Myocyte (in vitro differentiated cells): ENCODE data around the gene ARHGAP18. TPM values are rescaled to one million over a fixed set of nuclear protein-coding genes. Genes with fewer than 3 reads are reported as not detected.

Experiments
- DNase-seq: peaks from one replicate; pipeline ENCODE4 v3.0.0-alpha.2; 2012; ENCODE audit warnings: low read depth
- total RNA-seq: library from RNA; depleted of rRNA; stranded (reverse); fragments of >200 nt; gene quantifications from 2 replicates; pipeline ENCODE4 v1.2.3, GENCODE V29; 2014

The ARHGAP18 gene
- total RNA-seq, 1 donor from 2014 or later = 17.1 TPM

DNA sequence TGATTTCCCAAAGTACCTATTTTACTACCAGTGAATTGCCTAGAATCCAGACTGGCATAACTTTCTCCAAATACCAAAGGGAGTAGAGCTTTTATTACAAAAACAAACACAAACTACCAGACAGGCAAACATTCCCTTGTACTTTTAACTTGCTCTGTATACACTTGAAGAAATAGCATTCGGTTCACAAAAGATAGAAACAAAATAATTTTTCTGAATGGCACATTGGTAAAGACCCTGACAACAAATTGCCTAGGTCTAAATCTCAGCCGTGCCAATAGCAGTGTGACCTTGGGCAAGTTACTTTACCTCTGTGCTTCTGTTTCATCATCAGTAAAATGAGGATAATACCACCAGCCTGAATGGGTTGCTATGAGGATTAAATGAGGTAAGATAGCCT, 15.9 kb downstream of the ARHGAP18 start:
- no peak for DNase-seq

DNA sequence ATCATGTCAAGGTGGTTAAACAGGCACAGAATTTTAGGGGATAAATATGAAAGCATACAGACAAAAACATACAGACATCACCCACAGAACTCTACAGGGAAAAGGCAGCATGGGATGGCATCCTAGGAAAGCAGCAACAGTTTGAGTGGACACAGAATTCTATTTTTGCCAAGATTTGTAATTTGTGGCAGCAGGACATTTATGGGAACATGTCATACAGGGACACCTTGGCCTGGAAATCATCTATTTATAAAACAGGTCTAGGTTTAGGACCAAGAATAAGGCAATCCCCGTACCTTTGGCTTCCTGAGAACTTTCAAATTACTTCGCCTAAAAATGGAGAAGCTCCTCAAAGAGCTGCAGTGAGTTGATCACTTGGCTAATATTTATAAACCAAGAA, 17.5 kb downstream of the ARHGAP18 start:
- no peak for DNase-seq

DNA sequence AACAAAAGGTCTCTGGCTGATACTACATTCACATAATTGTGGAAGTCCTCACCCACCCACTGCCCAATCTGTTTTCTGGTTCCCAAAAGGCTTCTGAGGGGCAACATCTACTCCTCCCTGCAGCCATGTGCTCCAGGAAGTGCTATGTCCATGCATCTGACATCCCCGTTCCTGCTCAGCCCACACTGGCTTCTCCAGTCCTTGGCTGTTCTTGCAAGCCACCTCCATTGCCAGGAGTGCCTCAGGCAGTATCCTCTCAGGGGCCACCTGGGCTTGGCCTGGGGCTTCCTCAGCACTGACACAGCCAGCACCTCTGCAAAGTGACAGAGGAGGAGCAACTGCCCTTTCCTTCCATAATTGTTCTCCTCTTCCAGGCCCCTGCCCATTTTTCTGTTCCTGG, 18.3 kb downstream of the ARHGAP18 start:
- no peak for DNase-seq

DNA sequence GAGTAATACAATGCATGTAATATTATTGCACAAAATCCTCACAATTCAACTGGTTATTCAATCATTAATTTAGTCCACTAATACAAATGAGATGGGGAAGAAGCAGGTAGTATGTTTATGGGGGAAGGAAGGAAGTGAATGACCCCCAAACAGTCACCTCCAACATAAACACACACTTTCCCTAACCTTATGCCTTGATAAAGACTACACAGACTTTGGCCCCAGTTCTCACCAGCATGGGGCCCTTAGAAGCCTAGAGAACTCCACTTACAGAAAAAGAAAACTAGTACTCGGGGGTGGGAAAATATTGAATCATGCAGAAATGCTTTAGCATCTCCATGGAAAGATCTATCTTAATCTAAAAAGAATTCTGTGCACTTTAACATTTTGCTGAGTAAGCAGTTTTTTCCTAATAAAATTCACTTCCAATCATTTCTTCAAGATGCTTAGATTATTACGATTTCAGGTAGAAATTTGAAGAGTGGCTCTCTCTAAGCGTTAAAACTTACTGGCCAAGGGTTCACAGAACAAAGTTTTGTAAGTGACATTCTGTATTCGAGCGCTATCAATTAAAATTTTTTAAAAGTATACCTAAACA, 18.8 kb downstream of the ARHGAP18 start:
- DNase-seq = no peak

DNA sequence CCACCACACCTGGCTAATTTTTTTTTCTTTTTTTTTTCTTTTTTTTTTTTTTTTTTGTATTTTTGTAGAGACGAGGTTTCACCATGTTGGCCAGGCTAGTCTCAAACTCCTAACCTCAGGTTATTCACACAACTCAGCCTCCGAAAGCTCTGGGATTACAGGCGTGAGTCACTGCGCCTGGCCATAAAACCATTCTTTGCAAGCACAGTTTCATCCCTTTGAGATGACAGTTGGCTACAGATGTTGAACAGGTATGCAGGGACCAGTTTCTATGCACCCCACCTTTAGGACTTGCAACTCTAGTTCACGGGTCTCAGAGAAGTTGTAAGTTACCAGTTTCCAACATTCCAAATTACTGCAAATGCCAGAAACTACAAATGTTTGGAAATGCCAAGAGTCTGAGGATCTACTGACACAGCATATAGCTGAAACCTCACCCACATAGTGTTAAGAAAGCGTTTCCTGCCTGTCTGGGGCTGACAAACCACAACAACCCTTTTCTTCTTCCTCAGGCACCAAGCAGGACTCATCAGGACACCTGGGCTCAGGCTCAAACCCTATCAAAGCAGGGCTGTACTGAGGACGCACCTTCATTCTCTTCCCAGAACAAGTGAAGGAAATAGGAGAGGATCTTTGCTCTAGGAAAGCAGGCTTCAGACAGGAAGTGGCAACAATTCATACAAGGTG, 22.9 kb downstream of the ARHGAP18 start:
- no peak for DNase-seq

DNA sequence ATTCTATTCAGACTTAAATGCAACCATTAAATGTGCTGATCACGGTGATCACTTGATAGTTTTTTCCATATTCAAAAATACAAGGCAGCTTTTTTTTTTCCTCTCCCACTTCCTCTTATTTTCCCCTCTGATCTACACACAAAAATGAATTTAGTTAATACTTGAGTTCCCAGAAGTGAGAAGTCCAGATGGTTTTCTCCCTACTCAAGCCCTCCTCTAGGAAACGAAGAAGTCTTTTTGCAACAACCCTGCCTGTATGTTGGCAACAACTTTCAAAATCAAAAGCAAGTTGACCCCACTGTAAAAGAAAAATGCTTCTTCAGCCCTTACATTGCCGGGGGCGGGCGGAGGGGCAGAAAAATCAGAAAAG, 24.3 kb downstream of the ARHGAP18 start:
- no peak for DNase-seq

DNA sequence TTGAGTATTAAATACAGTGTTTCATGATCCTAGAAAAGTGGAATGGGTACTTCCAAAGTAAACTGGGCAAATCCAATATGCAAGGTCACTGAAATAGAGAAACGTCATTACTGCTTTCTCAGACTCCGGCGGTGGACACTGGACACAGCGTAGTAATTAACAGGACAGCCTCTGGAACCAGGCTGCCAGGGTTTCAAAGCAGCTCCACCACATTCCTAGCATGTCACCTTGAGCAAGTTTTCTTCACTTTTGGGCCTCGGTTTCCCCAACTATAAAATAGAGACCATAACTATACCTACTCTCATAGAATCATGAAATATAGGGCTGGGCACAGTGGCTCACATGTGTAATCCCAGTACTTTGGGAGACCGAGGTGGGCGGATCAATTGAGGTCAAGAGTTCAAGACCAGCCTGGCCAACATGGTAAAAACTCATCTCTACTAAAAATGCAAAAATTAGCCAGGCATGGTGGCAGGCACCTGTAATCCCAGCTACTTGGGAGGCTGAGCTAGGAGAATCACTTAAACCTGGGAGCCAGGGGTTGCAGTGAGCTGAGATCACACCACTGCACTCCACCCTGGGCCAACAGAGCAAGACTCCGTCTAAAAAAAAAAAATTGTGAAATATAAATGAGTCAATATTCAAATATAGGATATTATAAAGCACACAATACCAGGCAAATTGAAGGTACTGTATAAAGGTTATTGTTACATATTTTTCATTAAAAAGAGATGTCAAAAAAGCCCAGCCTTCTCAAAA, 24.9 kb downstream of the ARHGAP18 start:
- DNase-seq = no peak

DNA sequence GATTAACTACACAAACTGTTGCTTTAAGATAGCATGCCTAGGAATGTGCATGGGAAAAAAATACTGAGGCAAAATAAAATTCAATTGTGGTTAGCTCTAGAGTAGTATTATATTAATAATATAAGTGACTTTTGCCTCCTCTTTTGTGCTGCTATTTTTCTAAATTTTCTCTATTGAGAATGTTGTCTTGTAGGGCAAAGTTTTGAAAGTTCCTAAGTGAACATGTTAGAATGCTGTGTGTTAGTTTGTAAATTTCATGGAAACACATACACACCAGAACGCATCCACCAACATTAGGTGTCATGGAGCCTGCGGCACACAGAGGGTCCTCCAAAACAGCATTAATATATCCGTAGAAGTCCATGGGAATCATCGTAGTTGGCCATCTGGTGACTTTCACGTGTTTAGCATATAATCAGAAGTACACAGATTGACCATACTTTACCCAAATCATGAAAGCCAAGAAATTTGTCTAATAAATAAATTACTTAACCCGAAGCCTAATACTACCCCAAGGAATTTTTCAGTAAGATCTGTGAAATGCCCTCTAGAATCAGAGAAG, 25.6 kb downstream of the ARHGAP18 start:
- DNase-seq = no peak

DNA sequence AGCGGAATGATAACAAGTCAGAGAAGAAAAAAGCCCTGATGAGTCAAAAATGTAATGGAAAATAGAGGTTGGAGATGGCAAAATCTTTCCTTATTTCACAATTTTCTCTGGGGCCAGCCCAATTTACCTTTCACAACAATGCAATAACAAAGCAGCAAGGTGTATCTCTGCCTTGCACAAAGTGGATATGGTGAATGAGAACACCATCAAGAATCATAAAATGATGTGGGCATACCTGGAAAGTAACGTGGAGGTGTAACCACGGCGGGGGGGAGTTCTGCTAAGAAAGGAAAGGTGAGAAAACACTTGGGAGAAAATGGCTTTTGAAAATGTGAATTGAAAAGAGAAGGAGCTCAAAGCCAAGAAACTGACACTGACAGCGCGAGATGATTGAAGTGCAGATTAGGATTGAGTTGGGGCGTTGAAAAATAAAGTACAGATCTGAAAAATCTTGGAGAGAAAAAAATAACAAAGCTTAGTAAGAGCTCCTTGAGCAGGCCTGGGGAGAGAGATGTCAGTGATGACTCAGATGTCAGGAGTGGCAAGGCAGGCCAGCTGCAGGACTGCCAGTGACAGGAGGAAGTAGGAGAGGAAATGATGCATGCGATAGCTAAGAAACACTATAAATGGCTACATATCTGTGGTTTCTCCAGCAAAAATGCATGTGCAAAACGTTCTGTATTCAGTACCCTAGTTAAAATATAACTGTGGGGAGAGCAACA, 26.2 kb downstream of the ARHGAP18 start:
- DNase-seq = peak; percentile 92

DNA sequence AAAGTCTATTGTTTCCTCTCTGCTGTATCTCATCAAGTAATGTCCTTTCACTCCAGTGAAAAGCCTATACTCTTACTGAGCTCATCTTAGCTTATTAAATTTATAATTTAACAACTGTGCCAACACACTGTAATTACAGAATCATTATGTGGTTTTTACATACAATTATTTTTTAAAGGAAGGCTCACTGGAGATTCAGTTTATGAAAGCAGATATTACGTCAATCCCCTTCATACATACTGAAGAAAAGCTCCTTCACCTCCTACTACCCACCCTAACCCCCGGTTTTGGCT, 28.1 kb downstream of the ARHGAP18 start:
- DNase-seq = no peak

DNA sequence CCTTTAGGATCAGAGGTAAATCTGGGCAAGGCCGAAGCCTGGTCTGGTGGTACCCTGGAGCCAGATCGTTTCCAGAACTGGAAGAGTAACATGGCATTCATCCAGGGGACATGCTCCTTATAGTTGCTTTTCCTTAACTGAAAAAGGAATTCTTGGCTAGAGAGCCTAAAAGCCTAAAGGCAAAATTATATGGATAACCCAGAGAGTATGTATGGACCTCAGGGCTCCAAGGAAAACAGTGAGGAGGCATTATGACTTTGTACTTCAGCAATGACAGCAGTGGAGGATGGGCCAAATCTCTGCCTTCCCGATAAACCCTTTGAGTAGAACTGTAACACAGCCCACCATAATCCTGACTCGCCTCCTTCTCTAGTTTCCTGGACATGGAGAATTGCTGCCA, 29.3 kb downstream of the ARHGAP18 start:
- no peak for DNase-seq

DNA sequence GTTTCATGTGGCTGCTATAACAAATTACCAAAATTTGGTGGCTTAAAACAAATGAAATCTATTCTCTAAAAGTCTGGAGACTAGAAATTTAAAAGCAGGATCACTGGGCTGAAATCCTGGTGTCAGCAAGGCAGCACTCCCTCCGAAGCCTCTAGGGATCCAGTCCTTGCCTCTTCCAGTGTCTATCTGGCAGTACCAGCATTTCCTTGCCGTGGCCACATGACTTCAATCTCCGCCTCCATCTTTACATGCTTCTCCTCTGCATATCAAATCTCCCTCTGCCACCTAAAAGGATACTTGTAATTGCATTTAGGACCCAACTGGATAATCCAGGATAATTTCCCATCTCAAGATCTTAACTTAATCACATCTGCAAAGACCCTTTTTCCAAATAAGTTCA, 30.2 kb downstream of the ARHGAP18 start:
- DNase-seq = no peak

DNA sequence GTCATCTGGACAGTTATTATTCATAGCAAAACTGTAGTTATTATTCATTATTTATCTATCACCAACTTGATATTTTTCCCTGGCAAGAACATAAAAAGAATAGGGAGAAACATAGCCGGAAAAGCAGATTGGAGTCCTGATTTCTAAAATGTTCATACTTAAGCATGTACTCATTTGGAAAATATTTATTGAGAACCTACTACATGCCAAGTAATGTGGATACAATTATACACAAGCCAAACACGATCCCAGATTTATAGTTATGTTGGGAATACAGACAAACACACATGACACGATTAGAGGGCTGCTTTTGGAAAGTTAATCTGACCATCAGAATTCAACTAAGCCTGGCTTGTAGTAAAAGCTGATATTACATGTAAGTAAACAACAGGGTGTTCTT, 30.7 kb downstream of the ARHGAP18 start:
- DNase-seq = no peak

DNA sequence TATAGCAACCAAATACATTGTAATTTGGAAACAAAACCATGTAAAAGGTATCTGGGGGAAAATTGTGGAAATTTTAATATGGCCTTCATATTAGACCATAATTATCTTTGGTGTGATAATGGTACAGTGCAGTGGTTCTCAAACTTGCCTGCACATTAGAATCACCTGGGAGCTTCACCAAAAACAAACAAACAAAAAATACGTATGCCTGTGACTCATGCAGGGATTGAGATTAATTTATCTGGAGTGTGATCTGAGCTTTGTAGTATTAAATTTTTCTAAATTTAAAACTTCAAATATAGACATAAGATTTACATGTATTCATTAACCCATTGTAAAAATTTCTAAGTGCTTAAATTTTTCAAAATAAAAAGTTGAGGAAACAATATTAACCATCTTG, 31.5 kb downstream of the ARHGAP18 start:
- DNase-seq = no peak

DNA sequence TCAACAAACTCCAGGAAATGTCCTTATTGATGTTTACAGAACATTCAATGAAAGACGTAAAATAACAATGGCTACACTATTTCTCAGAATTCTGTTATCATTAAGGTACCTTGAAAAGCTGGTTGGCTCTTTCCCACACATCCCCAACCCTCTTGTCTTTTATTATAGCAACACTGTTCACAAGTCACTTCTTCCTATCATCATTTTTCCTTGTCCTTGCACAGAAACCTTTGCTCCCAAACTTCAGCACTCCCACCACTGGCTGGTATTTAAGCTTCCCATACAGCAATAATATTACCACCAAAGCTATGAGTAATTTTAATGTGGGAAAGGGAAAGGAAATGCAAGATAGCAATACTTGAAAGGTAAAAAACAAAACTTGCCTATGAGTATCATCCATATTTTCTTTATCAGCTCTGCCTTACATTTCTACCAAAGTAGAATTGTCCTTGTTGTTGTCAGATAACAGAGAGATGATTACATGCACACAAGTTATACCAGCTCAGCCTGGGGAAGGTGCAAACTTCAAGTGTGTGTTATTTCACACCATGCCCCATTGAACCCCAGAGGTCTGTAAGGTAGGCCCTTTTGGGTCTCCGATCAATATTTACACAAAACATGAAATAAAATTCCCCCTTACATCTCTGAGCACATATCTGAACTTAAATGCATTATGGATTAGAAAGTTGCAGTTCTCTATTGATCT, 32.2 kb downstream of the ARHGAP18 start:
- no peak for DNase-seq

DNA sequence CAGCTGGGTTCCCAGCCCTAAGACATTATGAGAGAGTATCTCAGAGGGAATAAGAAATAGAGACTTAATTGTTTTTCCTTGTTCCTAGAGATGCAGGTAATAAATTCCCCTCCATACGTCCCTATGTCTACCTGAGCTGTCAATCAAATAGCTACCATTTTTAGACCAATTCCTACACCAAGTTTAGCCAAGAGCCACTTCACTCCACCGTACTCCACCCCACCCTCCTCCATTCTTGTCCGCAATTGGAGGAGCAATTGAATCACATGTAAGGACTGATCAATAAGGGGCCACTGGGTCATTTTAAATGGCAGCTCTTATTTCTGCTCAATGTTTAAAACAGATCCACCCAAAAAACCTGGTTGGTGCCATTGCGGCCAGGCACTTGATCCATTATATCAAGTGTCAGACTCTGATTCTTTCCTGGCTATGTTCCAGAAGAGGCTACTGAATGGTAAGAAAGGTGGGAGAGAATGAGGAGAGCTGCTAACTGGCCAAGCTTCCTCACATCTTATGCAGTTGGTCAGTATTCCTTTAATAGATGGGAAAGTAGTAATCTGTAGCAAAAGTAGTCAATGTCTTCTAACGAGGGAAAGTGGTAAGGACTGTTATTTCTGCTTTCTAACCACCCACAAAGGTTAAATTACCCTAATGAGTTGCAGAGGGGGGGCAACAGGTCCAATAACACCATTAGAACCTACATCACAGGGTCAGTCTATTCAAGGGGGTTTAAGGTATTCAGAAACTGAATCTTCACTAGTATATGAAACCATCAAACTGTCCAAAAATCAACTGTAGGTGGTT, 34.1 kb downstream of the ARHGAP18 start:
- DNase-seq = no peak

DNA sequence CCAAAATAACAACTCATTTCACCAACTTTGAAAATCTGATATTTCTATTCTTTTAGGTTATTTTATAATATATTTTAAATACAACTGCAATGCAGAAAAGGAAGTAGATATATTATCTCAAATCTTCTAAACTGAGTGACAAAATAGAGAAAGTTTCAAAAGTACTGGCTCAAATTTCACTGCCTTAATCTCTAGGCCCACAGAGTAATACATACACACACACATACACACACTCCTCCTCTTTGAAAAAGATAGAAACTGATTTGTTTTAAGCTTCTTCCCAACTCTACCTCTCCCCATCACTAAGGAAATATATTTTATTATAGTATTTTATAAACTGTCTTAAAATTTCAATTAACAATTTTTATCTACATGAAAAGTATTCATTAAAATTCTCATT, 36.2 kb downstream of the ARHGAP18 start:
- no peak for DNase-seq

DNA sequence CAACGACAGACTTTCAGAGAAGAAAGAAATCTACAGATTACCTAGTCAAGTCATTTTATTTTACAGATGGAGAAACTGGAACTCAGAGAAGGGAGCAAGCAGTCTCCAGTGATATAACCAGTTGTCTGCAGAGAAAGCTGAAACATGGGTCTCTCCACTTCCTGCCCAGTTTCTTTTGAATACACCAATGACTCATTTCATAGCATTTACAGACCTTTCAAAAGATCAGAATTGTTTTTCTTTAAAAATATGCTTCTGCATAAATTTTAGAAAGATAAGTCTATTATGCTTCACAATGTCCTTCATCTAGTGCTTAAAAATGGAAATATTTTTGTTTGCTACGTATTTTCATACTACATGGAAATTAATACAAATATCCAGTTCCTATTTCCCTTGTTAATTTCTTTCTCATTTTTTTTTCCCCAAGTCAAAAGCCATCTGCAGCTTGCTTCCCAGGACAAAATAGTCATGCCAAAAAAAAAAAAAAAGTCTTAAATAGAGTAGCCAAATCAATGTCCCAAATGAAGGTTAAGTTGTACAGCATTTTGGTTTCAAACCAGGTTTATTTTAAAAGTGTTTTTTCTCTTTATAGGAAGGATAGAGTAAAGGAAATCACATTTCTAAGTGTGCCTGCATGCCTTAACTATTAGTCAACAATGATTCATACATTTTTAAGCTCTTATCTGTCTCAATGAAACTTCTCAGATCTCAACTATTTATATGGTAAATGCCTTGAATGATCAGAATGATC, 36.9 kb downstream of the ARHGAP18 start:
- peak; percentile 60 for DNase-seq

DNA sequence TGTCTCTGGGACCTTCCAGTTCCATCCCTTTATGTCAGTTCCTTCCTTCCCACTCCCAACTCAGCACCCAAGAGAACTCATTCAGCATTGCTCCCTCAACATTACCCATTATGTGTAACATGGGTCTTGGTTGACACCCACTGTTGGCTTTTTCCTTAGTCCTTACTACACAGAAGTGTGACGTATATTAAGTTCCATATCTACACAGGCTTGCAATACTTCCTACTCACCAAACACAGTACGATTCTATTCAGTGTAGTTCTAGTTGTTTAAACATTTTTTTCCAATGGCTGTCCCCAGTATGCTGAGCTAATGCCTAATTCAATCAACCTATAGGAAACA, 37.7 kb downstream of the ARHGAP18 start:
- no peak for DNase-seq
